ENCODE data around the gene ARHGDIA.
A peak's percentile ranks its signal among the peaks of the same experiment; 100 is the strongest.

The ARHGDIA gene

DNA sequence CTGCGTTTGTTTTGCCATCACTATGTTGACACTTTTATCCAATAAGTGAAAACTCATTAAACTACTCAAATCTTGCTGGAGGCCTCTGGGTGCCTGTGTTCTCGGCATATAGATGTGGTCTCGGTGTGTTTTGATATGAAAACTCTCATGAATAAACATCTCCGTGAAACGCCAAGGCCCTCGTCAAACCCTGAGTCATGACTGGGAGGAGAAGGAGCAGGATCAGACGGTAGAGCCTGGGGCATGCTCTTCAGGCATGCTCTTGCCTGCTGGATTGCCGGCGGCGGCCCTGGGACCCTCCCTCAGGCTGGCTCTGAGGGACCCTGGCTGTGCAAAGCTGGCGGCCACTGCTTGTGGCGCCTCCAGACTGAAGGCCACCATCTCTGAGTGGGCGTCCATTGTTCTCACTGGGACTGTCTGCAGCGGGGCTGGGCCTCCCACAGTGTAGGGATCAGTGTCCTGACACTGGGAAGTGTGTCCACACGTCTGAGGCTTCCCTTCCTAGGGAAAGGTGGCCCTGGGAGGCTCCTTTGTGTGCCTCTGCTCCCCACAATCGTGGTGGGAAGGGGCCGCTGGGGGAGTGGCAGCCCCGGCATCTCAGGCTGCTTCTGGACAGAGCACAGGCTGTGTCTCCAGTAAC, 29.2 kb upstream of the ARHGDIA start:
- H3K36me3 ChIP-seq (replicated peaks) = peaks cover 11% of the 10 kb centered on the region
- DNase-seq = peak; percentile 40
- TF ChIP-seq, protein P1, sequence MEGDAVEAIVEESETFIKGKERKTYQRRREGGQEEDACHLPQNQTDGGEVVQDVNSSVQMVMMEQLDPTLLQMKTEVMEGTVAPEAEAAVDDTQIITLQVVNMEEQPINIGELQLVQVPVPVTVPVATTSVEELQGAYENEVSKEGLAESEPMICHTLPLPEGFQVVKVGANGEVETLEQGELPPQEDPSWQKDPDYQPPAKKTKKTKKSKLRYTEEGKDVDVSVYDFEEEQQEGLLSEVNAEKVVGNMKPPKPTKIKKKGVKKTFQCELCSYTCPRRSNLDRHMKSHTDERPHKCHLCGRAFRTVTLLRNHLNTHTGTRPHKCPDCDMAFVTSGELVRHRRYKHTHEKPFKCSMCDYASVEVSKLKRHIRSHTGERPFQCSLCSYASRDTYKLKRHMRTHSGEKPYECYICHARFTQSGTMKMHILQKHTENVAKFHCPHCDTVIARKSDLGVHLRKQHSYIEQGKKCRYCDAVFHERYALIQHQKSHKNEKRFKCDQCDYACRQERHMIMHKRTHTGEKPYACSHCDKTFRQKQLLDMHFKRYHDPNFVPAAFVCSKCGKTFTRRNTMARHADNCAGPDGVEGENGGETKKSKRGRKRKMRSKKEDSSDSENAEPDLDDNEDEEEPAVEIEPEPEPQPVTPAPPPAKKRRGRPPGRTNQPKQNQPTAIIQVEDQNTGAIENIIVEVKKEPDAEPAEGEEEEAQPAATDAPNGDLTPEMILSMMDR (IDR thresholded peaks at IDR 0.05; ENCODE audit: low read depth, low read length, missing control alignments) = no peak
- in situ Hi-C loops (cut with HindIII; ENCODE audit: low pct_ligation_motif_present, low sequenced_read_pairs) = no loop called here
- H3K27me3 ChIP-seq (replicated peaks) = no peaks in the 10 kb centered on the region
- no peak overlapping the region for H3K4me3 ChIP-seq (ENCODE audit: low read depth, low read length)
- no peak overlapping the region for H3K27ac ChIP-seq

DNA sequence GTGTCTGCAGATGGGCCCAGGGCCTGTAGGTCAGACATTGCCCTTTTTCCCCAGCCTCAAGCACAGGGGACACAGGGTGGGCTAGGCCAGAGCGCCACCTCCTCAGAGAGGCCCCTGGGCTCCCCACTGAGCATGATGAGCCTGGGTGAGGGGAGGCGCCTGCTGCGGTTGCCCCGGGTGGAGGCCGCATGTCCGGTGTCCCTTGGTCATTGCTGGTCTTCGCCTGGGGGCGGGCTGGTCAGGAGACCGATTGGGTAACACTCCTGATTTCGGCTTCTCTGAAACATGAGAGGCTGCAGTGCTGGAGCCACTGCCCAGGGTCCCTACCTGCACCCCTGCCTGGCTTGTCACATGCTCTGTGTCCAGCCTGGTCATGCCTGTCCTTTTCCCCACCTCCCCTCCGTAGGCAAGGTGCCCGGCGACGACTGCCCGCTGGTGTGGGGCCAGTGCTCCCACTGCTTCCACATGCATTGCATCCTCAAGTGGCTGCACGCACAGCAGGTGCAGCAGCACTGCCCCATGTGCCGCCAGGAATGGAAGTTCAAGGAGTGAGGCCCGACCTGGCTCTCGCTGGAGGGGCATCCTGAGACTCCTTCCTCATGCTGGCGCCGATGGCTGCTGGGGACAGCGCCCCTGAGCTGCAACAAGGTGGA, 28.5 kb upstream of the ARHGDIA start:
- no peak overlapping the region for H3K4me3 ChIP-seq (ENCODE audit: low read depth, low read length)
- in situ Hi-C loops (cut with HindIII; ENCODE audit: low pct_ligation_motif_present, low sequenced_read_pairs) = no loop called here
- peaks cover 13% of the 10 kb centered on the region for H3K36me3 ChIP-seq (replicated peaks)

DNA sequence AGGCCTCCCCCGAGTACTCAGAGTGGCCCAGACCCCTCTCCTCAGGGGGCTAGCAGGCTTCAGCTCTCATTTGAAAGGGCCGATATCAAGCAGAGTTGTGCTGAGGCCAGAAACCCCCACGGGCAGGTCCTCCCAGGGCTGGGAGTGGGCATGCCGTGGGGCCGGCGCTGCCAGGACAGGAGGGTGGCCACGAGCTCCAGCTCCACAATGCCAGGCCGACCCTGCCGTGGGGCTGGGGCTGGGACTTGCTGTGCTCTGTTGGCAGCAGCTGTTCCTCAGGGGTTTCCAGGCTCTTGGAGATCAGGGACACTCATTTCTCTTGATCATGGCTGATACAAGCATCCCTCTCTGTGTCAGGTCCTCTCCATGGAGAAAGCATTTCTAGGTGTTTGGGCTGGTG, 27.7 kb upstream of the ARHGDIA start:
- peak overlapping the region; percentile 84 for H3K27ac ChIP-seq
- no peaks in the 10 kb centered on the region for H3K27me3 ChIP-seq (replicated peaks)
- TF ChIP-seq, protein P1 (IDR thresholded peaks at IDR 0.05; ENCODE audit: low read depth, low read length, missing control alignments) = no peak
- no peak overlapping the region for H3K4me3 ChIP-seq (ENCODE audit: low read depth, low read length)
- in situ Hi-C loops (cut with HindIII; ENCODE audit: low pct_ligation_motif_present, low sequenced_read_pairs) = no loop called here
- DNase-seq = no peak
- H3K36me3 ChIP-seq (replicated peaks) = peaks cover 13% of the 10 kb centered on the region

More for the DNA sequence above, 28.5 kb upstream of the ARHGDIA start:
- Histone ChIP-seq H3K27me3 (replicated peaks) (no peaks in the 10 kb centered on the region), H3K27ac (no peak overlapping the region)
- DNase-seq = no peak
- TF ChIP-seq, protein P1 (IDR thresholded peaks at IDR 0.05; ENCODE audit: low read depth, low read length, missing control alignments) = no peak

GRCh38 chr17:81898029-81898866, 27.1 kb upstream of the ARHGDIA start:
- Histone ChIP-seq H3K27me3 (replicated peaks) (no peaks in the 10 kb centered on the region), H3K36me3 (replicated peaks) (peaks cover 13% of the 10 kb centered on the region), H3K4me3 (ENCODE audit: low read depth, low read length) (no peak overlapping the region), H3K27ac (peak overlapping the region; percentile 84)
- in situ Hi-C loops (cut with HindIII; ENCODE audit: low pct_ligation_motif_present, low sequenced_read_pairs) = no loop called here
- TF ChIP-seq, protein P1 (IDR thresholded peaks at IDR 0.05; ENCODE audit: low read depth, low read length, missing control alignments) = no peak
- peak; percentile 93 for DNase-seq

DNA sequence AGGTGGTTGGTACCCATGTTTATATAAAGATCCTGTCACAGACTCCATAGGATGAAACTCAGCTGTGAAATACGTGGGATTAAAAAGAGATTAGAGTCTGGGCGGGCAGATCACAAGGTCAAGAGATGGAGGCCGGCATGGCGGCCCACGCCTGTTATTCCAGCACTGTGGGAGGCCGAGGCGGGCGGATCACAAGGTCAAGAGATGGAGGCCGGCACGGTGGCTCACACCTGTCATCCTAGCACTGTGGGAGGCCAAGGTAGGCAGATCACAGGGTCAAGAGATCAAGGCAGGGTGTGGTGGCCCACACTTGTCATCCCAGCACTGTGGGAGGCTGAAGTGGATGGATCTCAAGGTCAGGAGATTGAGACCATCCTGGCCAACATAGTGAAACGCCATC, 24.3 kb upstream of the ARHGDIA start:
- peaks cover 13% of the 10 kb centered on the region for H3K36me3 ChIP-seq (replicated peaks)

More for the DNA sequence above, 24.3 kb upstream of the ARHGDIA start:
- Histone ChIP-seq H3K27ac (no peak overlapping the region), H3K27me3 (replicated peaks) (no peaks in the 10 kb centered on the region), H3K4me3 (ENCODE audit: low read depth, low read length) (no peak overlapping the region)
- TF ChIP-seq, protein P1 (IDR thresholded peaks at IDR 0.05; ENCODE audit: low read depth, low read length, missing control alignments) = no peak
- no peak for DNase-seq
- in situ Hi-C loops (cut with HindIII; ENCODE audit: low pct_ligation_motif_present, low sequenced_read_pairs) = no loop called here

Data from brain microvascular endothelial cell (primary cell).